GM12874 (cell line): Measurements from ENCODE around the gene TLNRD1.

ENCODE experiments used
- TF ChIP-seq, protein P1 (sequence below): IDR thresholded peaks from 2 replicates; pipeline ENCODE4 v1.5.1; 2011; ENCODE audit warnings: low read depth, mild to moderate bottlenecking, control low read depth, low read length, moderate library complexity; ENCODE audit not compliant: insufficient read depth

TLNRD1 gene

DNA sequence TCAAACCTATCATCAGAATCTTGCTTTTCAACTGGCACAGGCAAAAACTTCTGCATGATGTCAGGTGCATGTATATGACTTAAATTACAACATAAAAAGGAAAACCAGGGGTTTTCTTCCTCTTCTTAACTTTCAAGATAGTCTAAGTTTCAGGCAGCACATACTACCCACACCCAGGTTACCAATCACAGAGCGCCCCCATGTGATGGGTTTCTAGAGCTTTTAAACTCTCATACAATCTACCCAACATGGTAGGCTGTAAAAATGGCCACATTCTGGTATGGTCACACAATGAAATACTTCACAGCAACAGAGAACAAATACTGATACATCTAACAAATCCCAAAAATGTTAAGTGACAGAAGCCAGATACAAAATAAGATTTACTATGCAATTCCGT, 18.5 kb upstream of the TLNRD1 start:
- TF ChIP-seq, protein P1, sequence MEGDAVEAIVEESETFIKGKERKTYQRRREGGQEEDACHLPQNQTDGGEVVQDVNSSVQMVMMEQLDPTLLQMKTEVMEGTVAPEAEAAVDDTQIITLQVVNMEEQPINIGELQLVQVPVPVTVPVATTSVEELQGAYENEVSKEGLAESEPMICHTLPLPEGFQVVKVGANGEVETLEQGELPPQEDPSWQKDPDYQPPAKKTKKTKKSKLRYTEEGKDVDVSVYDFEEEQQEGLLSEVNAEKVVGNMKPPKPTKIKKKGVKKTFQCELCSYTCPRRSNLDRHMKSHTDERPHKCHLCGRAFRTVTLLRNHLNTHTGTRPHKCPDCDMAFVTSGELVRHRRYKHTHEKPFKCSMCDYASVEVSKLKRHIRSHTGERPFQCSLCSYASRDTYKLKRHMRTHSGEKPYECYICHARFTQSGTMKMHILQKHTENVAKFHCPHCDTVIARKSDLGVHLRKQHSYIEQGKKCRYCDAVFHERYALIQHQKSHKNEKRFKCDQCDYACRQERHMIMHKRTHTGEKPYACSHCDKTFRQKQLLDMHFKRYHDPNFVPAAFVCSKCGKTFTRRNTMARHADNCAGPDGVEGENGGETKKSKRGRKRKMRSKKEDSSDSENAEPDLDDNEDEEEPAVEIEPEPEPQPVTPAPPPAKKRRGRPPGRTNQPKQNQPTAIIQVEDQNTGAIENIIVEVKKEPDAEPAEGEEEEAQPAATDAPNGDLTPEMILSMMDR: peak; percentile 43; the same call in 1 of the 2 replicates

DNA sequence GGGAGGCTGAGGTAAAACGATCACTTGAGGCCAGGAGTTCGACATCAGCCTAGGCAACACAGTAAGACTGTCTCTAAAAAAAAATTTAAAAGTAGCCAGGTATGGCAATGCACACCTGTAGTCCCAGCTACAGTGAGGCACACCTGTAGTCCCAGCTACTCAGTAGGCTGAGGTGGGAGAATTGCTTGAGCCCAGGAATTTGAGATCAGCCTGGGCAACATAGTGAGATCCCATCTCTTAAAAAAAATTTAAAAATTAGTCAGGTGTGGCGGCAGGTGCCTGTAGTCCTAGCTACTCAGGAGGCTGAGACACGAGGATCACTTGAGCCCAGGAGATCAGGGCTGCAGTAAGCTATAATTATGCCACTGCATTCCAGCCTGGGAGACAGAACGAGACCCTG, 17.9 kb upstream of the TLNRD1 start:
- TF ChIP-seq, protein P1: no peak

- TF ChIP-seq, protein P1: no peak
These were observed 15.9 kb upstream of the TLNRD1 start for GRCh38 chr15:80984856-80985255.

- TF ChIP-seq, protein P1: no peak
These were observed 14.7 kb upstream of the TLNRD1 start for GRCh38 chr15:80985981-80986380.

DNA sequence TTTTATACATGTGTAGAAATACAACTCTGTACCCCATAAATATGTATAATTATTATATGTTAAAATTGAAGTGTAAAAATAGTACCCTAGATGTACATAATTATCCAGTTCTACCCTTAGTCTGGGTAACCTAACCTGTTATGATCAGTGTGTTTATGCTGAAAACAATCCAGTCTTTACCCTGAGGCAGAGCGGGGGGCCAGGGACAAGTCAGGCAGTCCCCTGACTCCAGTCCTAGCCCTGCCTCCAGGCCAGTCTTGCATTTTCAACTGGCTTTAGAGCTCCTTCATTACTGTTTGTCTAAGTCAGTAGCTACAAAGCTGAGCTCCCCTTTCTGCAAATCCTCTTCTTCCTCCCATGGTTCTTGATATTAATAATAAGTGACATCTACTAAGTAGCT, 14.2 kb upstream of the TLNRD1 start:
- TF ChIP-seq, protein P1: no peak

- TF ChIP-seq, protein P1: no peak
These were observed 12.5 kb upstream of the TLNRD1 start for GRCh38 chr15:80988148-80988796.

DNA sequence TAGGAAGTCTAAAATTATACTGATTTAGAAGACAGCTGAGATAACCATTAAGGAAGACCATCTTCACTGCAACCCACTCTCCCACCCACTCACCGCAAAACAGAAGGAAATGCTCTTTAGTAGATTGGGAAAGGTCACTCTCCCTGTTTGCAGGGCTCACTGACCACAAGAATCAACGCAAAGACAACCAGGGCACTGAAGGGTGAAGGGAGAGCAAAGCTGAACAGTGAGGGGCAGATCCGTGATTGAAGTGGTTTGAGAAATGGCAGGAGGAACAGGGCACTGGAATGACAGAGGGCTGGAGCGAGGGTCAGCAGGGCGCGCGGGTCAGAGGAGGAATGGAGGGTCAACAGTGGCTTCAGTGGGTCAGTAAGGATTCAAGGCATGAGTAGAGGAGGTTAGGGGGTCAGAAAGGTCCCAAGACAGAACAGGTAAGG, 11.6 kb upstream of the TLNRD1 start:
- TF ChIP-seq, protein P1: no peak
